GM21515 (cell line): Measurements from ENCODE around the gene VPS72.
A peak's percentile ranks its signal among the peaks of the same experiment; 100 is the strongest.
"Not testable (repeated sequence)": the region's sequence is repeated elsewhere in the genome, so short reads cannot be mapped to it uniquely, and the experiment has no call there.

Experiments used
- ATAC-seq: cut with Tn5 transposase; IDR thresholded peaks from one replicate; pipeline ENCODE4 v1.9.1; 2021; ENCODE audit not compliant: unreplicated experiment

VPS72 gene

DNA sequence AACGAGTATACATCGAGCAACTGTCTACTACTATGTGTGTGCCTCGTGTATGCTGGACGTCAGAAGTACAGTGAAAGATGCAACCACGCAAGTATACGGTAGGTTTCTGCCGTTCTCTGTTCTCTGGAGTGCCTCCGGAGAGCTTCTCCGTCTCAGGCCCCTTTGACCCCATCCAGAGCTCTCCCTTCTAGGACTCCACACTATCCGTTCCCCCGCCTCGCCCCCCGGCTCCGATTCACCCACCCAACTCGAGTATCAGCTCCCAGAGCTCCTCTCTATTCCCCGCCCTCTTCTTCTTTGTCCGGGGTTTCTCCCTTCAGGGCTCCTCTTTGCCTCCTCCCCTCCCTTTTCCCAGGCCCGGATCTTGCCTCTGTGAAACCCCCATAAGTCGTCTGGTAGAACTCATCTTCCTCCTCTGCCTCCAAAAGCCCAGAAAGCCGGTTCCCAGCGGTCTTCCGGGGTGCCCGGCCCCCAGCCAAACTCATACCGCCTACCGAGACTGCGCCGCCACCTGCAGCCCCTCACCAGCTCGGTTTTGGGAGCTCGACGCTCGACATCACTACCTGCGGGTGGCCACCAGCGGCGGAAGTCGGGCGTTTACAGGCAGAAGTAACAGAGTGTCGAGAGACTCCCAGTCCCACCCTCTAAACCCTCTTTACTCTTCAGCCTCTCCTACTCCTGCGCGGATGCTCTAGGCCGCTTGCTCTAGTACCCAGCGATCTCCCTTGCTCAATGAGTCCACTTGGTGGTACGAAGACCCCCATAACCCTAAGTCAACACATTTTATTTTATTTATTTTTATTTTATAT is at the start of gene VPS72:
Gene VPS72, minus strand, starts transcription at position 561 of the 809 bp plus-strand sequence. Its CDS starts 76 bp downstream, at position 485.
- ATAC-seq, result peak; percentile 77

GRCh38 chr1:151238467-151238739 is 48.4 kb upstream of the VPS72 start:
- no peak for ATAC-seq

- ATAC-seq, result no peak
Measured at GRCh38 chr1:151237678-151238466, 47.9 kb upstream of the VPS72 start.

DNA sequence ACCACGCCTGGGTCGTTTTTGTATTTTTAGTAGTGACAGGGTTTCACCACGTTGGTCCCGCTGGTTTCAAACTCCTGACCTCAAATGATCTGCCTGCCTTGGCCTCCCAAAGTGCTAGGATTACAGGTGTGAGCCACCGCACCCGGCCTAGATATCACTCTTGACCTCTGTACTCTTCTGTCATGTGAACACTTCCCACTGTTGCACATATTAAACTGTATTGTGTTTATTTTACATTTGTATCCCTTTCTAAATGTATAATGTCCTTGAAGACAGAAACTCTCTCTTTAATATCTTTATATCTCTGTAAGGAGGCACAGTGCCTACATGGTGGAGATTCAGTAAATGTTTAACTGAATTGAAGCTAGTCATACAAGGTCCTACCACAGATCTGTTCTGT is 45.2 kb upstream of the VPS72 start:
- no peak for ATAC-seq

- ATAC-seq, result no peak
Measured at GRCh38 chr1:151222130-151222529, 32.1 kb upstream of the VPS72 start.

- ATAC-seq, result no peak
Measured at GRCh38 chr1:151221616-151222015, 31.6 kb upstream of the VPS72 start.

- no peak for ATAC-seq
Measured at GRCh38 chr1:151213560-151213959, 23.6 kb upstream of the VPS72 start.

DNA sequence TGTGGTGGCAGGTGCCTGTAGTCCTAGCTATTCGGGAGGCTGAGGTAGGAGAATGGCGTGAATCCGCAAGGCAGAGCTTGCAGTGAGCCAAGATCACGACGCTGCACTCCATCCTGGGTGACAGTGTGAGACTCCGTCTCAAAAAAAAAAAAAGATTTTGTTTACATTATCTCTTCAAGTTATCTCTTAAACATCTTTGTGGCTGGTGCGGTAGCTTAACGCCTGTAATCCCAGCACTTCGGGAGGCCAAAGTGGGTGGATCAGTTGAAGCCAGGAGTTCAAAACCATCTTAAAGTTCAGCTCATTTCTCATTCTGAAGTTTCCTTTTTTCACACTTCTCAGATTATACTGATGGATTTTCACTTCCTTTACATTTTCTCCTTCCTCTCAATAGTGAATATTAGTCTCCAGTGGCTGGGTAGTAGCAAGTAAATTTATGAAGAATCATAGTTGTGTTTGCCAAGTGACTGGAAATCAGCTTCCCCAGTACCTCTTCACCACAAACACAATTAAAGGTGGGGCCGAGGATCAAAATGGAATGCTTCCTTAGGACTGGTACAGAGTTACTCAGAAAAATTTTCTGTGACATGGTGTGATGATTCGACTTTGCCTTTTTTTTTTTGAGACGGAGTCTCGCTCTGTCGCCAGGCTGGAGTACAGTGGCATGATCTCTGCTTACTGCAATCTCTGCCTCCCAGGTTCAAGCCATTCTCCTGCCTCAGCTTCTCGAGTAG is 22.1 kb upstream of the VPS72 start:
- ATAC-seq, result no peak

DNA sequence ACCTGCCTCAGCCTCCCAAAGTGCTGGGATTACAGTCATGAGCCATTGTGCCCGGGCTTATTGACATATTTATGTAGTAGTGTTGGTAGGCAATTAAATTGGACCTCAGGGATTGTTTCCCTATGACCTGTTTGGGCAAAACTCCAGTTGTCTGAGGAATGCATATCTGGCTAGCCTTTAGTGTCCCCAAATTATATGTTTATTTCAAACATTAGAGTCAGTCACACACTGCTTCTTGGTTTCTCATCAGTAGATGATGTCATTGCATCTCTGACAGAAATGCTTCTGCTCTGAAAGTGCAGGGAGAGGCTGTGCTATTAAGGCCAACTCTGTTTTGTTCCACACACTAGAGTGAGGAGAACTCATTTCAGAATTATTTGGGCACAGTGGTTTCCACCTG is 20.8 kb upstream of the VPS72 start:
- ATAC-seq, result no peak

DNA sequence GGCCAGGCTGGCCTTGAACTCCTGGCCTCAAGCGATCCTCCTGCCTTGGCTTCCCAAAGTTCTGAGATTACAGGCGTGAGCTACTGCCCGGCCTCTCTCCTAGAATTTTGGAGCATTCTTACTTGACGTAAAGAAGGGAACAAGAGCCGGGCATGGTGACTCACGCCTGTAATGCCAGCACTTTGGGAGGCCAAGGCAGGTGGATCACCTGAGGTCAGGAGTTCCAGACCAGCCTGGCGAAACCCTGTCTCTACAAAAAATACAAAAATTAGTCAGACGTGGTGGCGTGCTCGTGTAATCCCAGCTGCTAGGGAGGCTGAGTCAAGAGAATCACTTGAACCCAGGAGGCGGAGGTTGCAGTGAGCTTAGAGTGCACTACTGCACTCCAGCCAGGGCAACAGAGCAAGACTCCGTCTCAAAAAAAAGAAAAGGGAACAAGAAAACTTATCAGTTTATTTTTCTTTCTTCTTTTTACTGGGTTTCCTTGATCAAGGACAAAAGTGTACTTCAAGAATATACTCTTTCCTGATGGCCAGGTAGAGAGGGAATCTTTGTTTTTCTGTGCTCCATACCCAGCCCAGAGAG is 15.5 kb upstream of the VPS72 start:
- not testable (repeated sequence) for ATAC-seq

DNA sequence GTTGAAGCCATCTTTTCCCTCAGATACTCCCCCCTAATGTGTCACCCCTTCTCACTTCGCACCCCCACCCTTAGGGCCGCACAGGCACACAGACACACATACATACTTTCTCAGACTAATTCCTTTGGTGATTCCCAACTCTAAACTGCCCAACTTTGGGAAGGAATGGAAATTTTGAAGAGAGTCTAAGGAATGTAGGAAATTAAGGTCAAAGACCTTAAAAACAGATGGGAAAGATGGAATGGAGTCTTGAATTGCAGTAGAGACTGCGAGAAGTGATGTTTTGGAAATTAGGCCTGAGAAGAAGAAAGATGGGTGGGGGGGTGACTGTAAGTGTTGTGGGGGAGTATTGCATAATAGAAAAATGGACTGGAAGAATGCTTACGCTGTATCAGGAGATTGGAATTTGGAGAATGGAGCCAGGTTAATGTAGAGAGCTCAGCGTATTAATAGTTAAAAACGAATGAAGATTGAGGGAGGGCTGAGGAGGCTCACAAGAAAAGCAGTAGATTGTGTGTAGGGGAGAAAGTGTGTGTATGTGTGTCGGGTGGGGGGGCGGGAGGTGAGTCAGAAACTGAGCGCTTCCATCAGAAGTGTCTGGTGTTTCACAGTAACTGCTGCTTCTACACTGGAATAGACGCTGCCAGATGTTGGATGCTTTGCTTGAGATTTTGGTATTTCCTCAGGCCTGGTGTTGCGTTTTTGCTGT is 10.0 kb upstream of the VPS72 start:
- ATAC-seq, result no peak

DNA sequence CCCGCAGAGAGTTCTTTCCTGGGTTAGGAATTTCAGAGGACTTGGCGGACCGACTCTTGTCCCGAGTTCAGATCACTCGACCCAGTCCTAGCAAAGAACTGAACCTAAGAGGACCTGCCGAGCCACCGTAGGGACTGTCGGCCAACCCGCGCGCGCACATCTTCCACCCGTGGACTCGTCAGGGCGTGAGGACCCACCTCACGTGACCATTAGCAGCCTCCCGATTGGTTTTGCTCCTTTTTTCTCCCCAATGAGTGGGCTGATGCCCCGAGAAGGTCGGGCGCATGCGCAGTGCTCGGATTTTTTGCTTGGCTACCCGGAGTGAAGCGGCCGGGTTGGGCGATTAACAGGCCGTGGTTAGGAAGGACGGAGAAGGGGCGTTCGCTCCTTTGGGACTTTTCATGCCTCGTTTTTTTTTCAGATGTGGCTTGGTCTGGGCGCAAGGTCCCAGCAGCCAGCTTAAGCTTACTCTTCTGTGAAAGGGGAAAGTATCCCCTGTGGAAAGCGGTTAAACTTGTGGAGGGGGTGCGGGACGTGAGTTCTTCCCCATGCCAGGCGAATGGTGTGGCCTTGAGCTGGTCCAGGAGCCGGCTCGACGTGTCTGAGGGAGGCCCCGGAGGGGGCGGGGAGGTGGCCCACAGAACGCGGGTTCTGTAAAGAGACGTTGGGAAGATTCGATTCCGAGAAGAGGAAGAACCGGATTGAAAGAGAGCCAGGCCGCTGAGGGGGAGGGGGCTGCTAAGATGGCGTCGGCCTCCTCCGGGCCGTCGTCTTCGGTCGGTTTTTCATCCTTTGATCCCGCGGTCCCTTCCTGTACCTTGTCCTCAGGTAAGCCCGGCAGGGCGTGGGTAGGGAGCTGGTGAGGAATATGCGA is 8.5 kb upstream of the VPS72 start, which contains the start of gene PIP5K1A:
Gene PIP5K1A, plus strand, starts transcription at position 299 of the 874 bp plus-strand sequence. Its CDS starts 445 bp downstream, at position 744.
- peak; percentile 76 for ATAC-seq

- ATAC-seq, result no peak
Measured at GRCh38 chr1:151197863-151198253, 7.9 kb upstream of the VPS72 start.

DNA sequence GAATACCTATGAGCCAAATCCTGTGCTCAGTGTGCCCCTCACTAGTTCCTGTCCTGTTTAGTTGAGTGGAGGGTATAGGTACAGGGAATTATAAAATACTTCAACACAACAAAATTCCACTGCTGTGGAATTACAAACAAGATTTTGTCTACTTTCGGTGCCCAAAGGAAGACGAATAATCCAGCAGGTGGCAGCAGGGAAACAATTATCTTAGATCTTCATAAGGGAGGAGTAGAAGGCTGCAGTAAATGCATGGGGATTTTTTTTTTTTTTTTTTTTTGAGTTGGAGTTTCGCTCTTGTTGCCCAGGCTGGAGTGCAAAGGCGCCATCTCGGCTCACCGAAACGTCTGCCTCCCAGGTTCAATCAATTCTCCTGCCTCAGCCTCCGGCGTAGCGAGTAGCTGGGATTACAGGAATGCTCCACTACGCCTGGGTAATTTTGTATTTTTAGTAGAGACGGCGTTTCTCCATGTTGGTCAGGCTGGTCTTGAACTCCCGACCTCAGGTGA is 6.3 kb upstream of the VPS72 start:
- no peak for ATAC-seq

- not testable (repeated sequence) for ATAC-seq
Measured at GRCh38 chr1:151194894-151195594, 5.0 kb upstream of the VPS72 start.

- ATAC-seq, result no peak
Measured at GRCh38 chr1:151193856-151194255, 3.9 kb upstream of the VPS72 start.

DNA sequence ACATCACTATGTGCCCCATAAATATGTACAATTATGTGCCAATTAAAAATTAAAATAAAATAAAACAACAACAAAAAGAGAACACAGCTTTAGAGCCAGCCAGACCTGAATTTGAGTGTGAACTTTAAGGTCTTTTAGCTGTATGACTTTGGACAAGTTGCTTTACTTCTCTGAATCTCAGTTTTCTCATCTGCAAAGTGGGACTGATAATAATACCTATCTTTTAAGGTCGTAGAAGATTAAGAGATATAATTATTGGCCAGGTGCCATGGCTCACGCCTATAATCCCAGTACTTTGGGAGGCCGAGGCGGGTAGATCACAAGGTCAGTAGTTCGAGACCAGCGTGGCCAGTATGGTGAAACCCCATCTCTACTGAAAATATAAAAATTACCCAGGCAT is 3.3 kb upstream of the VPS72 start:
- no peak for ATAC-seq

DNA sequence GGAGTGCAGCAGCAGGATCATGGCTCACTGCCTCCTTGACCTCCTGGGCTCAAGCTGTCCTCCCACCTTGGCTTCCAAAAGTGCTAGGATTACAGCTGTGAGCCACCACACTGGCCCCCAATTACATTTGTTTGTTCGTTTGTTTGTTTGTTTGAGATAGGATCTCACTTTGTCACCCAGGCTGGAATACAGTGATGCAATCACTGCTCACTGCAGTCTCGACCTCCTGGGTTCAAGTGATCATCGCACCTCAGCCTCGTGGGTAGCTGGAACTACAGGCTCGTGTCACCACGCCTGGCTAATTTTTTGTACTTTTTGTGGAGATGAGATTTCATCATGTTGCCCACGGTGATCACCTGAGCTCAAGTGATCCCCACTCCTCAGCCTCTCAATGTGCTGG is 2.0 kb upstream of the VPS72 start:
- no peak for ATAC-seq

- ATAC-seq, result not testable (repeated sequence)
Measured at GRCh38 chr1:151188667-151189066, 1.3 kb downstream of the VPS72 start.
